NB4 (cell line): ENCODE measurements around the gene IL18.
A peak's percentile ranks its signal among the peaks of the same experiment; 100 is the strongest.

Experiments
- DNase-seq: peaks from one replicate; pipeline ENCODE4 v3.0.0; 2010; ENCODE audit warnings: low read depth
- H3K4me3 ChIP-seq: one replicate; pipeline ENCODE4 v1.5.1; 2011; ENCODE audit warnings: mild to moderate bottlenecking, low read depth, low read length, moderate library complexity
- MAX ChIP-seq: IDR thresholded peaks from 2 replicates; pipeline ENCODE4 v1.6.1; 2011; ENCODE audit warnings: low read depth, low read length
- MYC ChIP-seq: IDR thresholded peaks from 2 replicates; pipeline ENCODE4 v1.6.1; 2011; ENCODE audit warnings: low read depth, low read length
- POLR2A ChIP-seq: IDR thresholded peaks from 2 replicates; pipeline ENCODE4 v1.6.1; 2011; ENCODE audit warnings: mild to moderate bottlenecking; ENCODE audit not compliant: insufficient read length; ENCODE audit errors: extremely low read depth
- TF ChIP-seq, protein P1 (sequence below): IDR thresholded peaks from one replicate; pipeline ENCODE4 v1.5.1; 2012; ENCODE audit warnings: low read depth, low read length

IL18 gene

GRCh38 chr11:112132737-112133136, 31.2 kb downstream of the IL18 start:
- H3K4me3 ChIP-seq: no peak overlapping the region
- TF ChIP-seq MAX (no peak), POLR2A (no peak), MYC (no peak)
- TF ChIP-seq, protein P1, sequence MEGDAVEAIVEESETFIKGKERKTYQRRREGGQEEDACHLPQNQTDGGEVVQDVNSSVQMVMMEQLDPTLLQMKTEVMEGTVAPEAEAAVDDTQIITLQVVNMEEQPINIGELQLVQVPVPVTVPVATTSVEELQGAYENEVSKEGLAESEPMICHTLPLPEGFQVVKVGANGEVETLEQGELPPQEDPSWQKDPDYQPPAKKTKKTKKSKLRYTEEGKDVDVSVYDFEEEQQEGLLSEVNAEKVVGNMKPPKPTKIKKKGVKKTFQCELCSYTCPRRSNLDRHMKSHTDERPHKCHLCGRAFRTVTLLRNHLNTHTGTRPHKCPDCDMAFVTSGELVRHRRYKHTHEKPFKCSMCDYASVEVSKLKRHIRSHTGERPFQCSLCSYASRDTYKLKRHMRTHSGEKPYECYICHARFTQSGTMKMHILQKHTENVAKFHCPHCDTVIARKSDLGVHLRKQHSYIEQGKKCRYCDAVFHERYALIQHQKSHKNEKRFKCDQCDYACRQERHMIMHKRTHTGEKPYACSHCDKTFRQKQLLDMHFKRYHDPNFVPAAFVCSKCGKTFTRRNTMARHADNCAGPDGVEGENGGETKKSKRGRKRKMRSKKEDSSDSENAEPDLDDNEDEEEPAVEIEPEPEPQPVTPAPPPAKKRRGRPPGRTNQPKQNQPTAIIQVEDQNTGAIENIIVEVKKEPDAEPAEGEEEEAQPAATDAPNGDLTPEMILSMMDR: no peak
- DNase-seq: peak; percentile 22

GRCh38 chr11:112129656-112130055, 34.2 kb downstream of the IL18 start:
- no peak for TF ChIP-seq MAX
- no peak for TF ChIP-seq MYC
- TF ChIP-seq, protein P1: no peak
- TF ChIP-seq POLR2A: no peak
- H3K4me3 ChIP-seq: no peak overlapping the region
- peak; percentile 20 for DNase-seq

DNA sequence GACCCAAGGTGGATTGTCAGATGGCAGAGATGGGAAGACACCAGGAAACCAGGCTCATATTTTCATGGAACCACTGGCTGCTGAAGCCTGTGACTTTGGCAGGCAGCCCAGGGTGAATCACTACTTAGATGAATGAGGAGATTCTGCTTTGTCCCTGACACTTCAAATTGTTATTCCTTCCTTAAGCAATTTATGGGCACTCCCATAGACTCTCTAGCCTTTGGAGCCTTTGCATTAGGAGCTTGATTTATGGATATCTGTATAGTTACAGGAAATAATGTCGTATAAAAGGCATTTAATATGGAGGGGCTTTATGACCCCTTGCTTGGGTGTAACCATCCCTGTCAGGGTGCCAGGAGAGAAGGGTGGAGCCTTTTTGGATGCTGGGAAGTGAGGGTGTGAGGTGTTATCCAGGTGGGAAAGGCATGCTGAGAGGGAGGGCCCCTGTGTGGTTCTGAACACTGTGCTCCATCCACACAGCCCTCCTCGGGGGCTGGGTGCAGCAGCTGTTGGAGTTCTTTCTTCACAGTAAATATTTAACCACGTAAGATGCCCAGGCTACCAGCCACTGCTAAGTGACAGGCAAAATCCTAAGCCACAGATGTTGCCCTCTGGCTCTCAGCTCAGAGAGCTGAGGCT, 35.3 kb downstream of the IL18 start:
- DNase-seq: no peak
- no peak overlapping the region for H3K4me3 ChIP-seq
- no peak for TF ChIP-seq MYC
- TF ChIP-seq, protein P1: no peak
- TF ChIP-seq POLR2A: no peak
- no peak for TF ChIP-seq MAX

DNA sequence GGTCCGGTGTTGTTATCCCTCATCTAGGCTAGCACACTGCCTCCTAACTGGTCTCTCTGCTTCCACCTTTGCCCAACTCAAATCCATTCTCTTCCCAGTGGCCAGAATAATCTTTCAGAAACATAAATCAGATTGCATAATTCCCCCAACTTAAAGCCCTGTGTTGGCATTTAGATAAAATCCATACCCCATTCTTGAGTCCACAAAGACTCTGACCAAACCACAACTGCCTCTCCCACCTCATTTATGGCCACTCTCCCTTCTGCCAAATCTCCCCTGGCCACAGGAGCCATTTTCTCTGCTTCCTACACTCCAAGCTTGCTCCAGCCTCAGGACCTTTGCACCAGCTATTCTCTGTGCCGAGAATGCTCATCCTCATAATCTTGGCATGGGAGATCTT, 36.8 kb downstream of the IL18 start:
- no peak for DNase-seq
- H3K4me3 ChIP-seq: no peak overlapping the region
- TF ChIP-seq POLR2A (no peak), MAX (no peak), MYC (no peak)
- TF ChIP-seq, protein P1: no peak

DNA sequence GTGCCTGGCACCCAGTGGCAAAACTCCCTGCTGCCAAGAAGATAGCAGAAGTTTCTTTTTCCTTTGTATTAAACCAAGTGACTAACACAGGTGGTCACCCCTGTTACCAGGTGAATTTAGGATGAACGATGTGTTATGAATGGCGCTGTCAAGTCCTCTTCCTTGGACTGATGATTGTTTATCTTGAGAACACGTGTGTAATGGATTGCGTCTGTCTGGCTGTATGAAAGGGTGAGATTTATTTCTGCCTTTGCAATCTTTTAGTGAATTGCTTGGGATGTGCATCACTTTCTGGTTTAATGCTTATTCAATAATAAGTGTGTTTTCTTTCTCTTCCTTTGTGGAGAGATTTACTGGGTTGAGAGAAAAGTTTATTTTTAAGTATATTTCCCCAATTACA, 40.8 kb downstream of the IL18 start:
- DNase-seq: no peak
- no peak overlapping the region for H3K4me3 ChIP-seq
- TF ChIP-seq MAX (no peak), MYC (no peak), POLR2A (no peak)
- TF ChIP-seq, protein P1: no peak
